Uterus (tissue), 4 donors: ENCODE measurements around the gene C4BPB. TPM values are rescaled to one million over a fixed set of nuclear protein-coding genes. Genes with fewer than 3 reads are reported as not detected.

Source experiments
- DNase-seq, 2 donors: peaks; one replicate each; pipeline ENCODE4 v3.0.0-alpha.2; 2019 to 2020
- H3K27ac ChIP-seq, 2 donors: fragments of 200-600 bp; sonication (generic); 1 replicate in 1 of 2; 2 replicates in 1 of 2; pipeline ENCODE4 v1.5.1; 2016 to 2018
- H3K27me3 ChIP-seq, 2 donors: fragments of 200-600 bp; sonication (generic); one replicate each; pipeline ENCODE4 v1.5.1; 2018 to 2019; ENCODE audit warnings: control low read depth in 1 of 2
- H3K36me3 ChIP-seq, 2 donors: fragments of 200-600 bp; sonication (generic); one replicate each; pipeline ENCODE4 v1.5.1; 2019; ENCODE audit warnings: control low read depth in 1 of 2
- H3K4me1 ChIP-seq, 2 donors: fragments of 200-600 bp; sonication (generic); one replicate each; pipeline ENCODE4 v1.5.1; 2018 to 2019; ENCODE audit warnings: control low read depth in 1 of 2
- H3K4me3 ChIP-seq, 2 donors: fragments of 200-600 bp; sonication (generic); 1 replicate in 1 of 2; 2 replicates in 1 of 2; pipeline ENCODE4 v1.5.1; 2018 to 2019; ENCODE audit warnings: mild to moderate bottlenecking in 1 of 2
- H3K9me3 ChIP-seq, 2 donors: fragments of 200-600 bp; sonication (generic); one replicate each; pipeline ENCODE4 v1.5.1; 2019; ENCODE audit warnings: control low read depth in 1 of 2
- CTCF ChIP-seq, 4 experiments: fragments of 200-600 bp in 2 of 4; fragments of 450-650 bp in 2 of 4; sonication (generic) in 2 of 4; IDR thresholded peaks; one replicate each; pipeline ENCODE4 v1.5.1; 2016 to 2019; ENCODE audit warnings: antibody characterized with exemption in 4 of 4, mild to moderate bottlenecking in 2 of 4, moderate library complexity in 1 of 4
- POLR2A ChIP-seq, 2 donors: fragments of 450-650 bp; IDR thresholded peaks; one replicate each; pipeline ENCODE4 v1.6.1; 2016; ENCODE audit warnings: antibody characterized with exemption in 2 of 2, mild to moderate bottlenecking in 1 of 2, moderate library complexity in 1 of 2
- intact Hi-C: fragments of 100-400 bp; cut with DNase I; formaldehyde crosslinking; loops from one replicate; pipeline ENCODE4 v1.15.1; 2023; ENCODE audit warnings: low total_unique reads
- total RNA-seq, 4 donors: library from RNA; depleted of rRNA in 3 of 4; stranded (reverse); fragments of >200 nt in 3 of 4; gene quantifications; one replicate each; pipeline versions ENCODE4 v1.1.0 to v1.2.4, GENCODE V29; 2014 to 2023
- donor health status: DM: yes; HTN: yes; CAD: no.

The C4BPB gene
- total RNA-seq, 4 donors from 2014 or later, result not detected

GRCh38 chr1:207128336-207128921 is 39.8 kb downstream of the C4BPB start:
- Histone ChIP-seq H3K27ac (no peak overlapping the region), H3K4me1 (no peaks in the 10 kb centered on the region), H3K27me3 (no peaks in the 10 kb centered on the region), H3K36me3 (no peaks in the 10 kb centered on the region), H3K4me3 (no peak overlapping the region), H3K9me3 (peaks cover 0 to 3% of the 10 kb centered on the region in 2 donors)
- no peak for TF ChIP-seq POLR2A (IDR thresholded peaks at IDR 0.05)
- TF ChIP-seq CTCF (IDR thresholded peaks at IDR 0.05), result no peak
- no peak for DNase-seq
- intact Hi-C loops, result no loop called here

GRCh38 chr1:207129053-207129452 is 40.4 kb downstream of the C4BPB start:
- Histone ChIP-seq H3K36me3 (no peaks in the 10 kb centered on the region), H3K4me1 (no peaks in the 10 kb centered on the region), H3K27me3 (no peaks in the 10 kb centered on the region), H3K27ac (no peak overlapping the region), H3K9me3 (peaks cover 0 to 3% of the 10 kb centered on the region in 2 donors), H3K4me3 (no peak overlapping the region)
- intact Hi-C loops, result no loop called here
- TF ChIP-seq POLR2A (IDR thresholded peaks at IDR 0.05) (no peak), CTCF (IDR thresholded peaks at IDR 0.05) (no peak)
- no peak for DNase-seq

- H3K36me3 ChIP-seq, result no peaks in the 10 kb centered on the region
- TF ChIP-seq POLR2A (IDR thresholded peaks at IDR 0.05), result no peak
- no peak for TF ChIP-seq CTCF (IDR thresholded peaks at IDR 0.05)
- intact Hi-C loops, result no loop called here
- no peaks in the 10 kb centered on the region for H3K27me3 ChIP-seq
- no peak for DNase-seq
- H3K27ac ChIP-seq, result no peak overlapping the region
- H3K9me3 ChIP-seq, result peaks cover 0 to 3% of the 10 kb centered on the region in 2 donors
- no peaks in the 10 kb centered on the region for H3K4me1 ChIP-seq
- H3K4me3 ChIP-seq, result no peak overlapping the region
Observed at GRCh38 chr1:207130252-207131036, 41.8 kb downstream of the C4BPB start.

- Histone ChIP-seq H3K27me3 (no peaks in the 10 kb centered on the region), H3K9me3 (peaks cover 0 to 3% of the 10 kb centered on the region in 2 donors), H3K36me3 (no peaks in the 10 kb centered on the region), H3K4me1 (no peaks in the 10 kb centered on the region), H3K4me3 (no peak overlapping the region), H3K27ac (no peak overlapping the region)
- TF ChIP-seq POLR2A (IDR thresholded peaks at IDR 0.05) (no peak), CTCF (IDR thresholded peaks at IDR 0.05) (no peak)
- intact Hi-C loops, result no loop called here
- no peak for DNase-seq
Observed at GRCh38 chr1:207131163-207131562, 42.5 kb downstream of the C4BPB start.

- Histone ChIP-seq H3K9me3 (peaks cover 0 to 2% of the 10 kb centered on the region in 2 donors), H3K4me3 (no peak overlapping the region), H3K4me1 (no peaks in the 10 kb centered on the region), H3K27ac (no peak overlapping the region), H3K27me3 (no peaks in the 10 kb centered on the region), H3K36me3 (no peaks in the 10 kb centered on the region)
- no peak for DNase-seq
- intact Hi-C loops, result no loop called here
- TF ChIP-seq CTCF (IDR thresholded peaks at IDR 0.05) (no peak), POLR2A (IDR thresholded peaks at IDR 0.05) (no peak)
Observed at GRCh38 chr1:207134581-207134980, 45.9 kb downstream of the C4BPB start.
